ENCODE results near the gene SASH1. TPM values are rescaled to one million over a fixed set of nuclear protein-coding genes. Genes with fewer than 3 reads are reported as not detected.

SASH1 gene
- total RNA-seq, 1 experiment from 2014 or later, result 42.0 TPM

DNA sequence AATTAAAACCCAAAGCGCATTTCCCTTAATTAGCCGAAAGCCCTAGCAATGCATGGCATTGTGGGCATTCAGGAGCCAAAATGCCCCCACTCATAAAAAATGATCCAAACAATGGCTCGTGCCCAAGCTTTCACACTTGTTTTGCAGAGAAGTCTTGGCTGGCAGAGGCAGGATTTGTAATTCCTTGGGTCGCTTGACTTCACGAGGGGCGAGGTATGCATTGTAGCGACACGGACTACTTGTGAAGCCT is 613 bp upstream of the SASH1 start:
- no peaks in the 10 kb centered on the region for H3K9me3 Mint-ChIP-seq (ENCODE audit: unreplicated experiment)
- H3K27me3 Mint-ChIP-seq (ENCODE audit: insufficient read depth, unreplicated experiment), result no peaks in the 10 kb centered on the region
- H3K36me3 Mint-ChIP-seq (ENCODE audit: insufficient read depth, unreplicated experiment), result peaks cover 14% of the 10 kb centered on the region
- ChIA-PET CTCF (interaction anchor here (0.7 kb wide), 1 partner anchor 162 kb away, joined by 4 read pairs; no protein-coding TSS in a partner anchor), POLR2A (interaction anchor here (0.7 kb wide), 1 partner anchor 89 kb away, joined by 17 read pairs; no protein-coding TSS in a partner anchor)
- intact Hi-C loops (cut with micrococcal nuclease; ENCODE audit: unreplicated experiment), result loop anchor here (1.0 to 5.0 kb wide), 4 partner anchors 35 to 160 kb away; no protein-coding TSS in a partner anchor
- H3K4me3 Mint-ChIP-seq (ENCODE audit: unreplicated experiment), result peak overlapping the region; percentile 84
- H3K9me3 ChIP-seq, result no peaks in the 10 kb centered on the region
- H3K36me3 ChIP-seq (ENCODE audit: control insufficient read depth, insufficient read depth, low read length), result no peaks in the 10 kb centered on the region
- peak overlapping the region; percentile 98 for H3K27ac Mint-ChIP-seq (ENCODE audit: unreplicated experiment)
- TF ChIP-seq, protein P1, sequence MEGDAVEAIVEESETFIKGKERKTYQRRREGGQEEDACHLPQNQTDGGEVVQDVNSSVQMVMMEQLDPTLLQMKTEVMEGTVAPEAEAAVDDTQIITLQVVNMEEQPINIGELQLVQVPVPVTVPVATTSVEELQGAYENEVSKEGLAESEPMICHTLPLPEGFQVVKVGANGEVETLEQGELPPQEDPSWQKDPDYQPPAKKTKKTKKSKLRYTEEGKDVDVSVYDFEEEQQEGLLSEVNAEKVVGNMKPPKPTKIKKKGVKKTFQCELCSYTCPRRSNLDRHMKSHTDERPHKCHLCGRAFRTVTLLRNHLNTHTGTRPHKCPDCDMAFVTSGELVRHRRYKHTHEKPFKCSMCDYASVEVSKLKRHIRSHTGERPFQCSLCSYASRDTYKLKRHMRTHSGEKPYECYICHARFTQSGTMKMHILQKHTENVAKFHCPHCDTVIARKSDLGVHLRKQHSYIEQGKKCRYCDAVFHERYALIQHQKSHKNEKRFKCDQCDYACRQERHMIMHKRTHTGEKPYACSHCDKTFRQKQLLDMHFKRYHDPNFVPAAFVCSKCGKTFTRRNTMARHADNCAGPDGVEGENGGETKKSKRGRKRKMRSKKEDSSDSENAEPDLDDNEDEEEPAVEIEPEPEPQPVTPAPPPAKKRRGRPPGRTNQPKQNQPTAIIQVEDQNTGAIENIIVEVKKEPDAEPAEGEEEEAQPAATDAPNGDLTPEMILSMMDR (IDR thresholded peaks at IDR 0.05; ENCODE audit: insufficient read depth in 1 of 2, low read depth in 1 of 2, low read length in 1 of 2, severe bottlenecking in 1 of 2, unreplicated experiment in 1 of 2), result no peak
- H3K4me1 Mint-ChIP-seq (ENCODE audit: low read depth, unreplicated experiment), result peaks cover 18% of the 10 kb centered on the region
- BruUV-seq (replicated peaks), result no TSS peak
- peak overlapping the region; percentile 84 for H3K4me3 ChIP-seq (ENCODE audit: low read depth, low read length)
- peaks cover 20% of the 10 kb centered on the region for H3K4me1 ChIP-seq
- H3K27me3 ChIP-seq (replicated peaks; ENCODE audit: control insufficient read depth, insufficient read depth, low read length), result no peaks in the 10 kb centered on the region
- no peak for DNase-seq

DNA sequence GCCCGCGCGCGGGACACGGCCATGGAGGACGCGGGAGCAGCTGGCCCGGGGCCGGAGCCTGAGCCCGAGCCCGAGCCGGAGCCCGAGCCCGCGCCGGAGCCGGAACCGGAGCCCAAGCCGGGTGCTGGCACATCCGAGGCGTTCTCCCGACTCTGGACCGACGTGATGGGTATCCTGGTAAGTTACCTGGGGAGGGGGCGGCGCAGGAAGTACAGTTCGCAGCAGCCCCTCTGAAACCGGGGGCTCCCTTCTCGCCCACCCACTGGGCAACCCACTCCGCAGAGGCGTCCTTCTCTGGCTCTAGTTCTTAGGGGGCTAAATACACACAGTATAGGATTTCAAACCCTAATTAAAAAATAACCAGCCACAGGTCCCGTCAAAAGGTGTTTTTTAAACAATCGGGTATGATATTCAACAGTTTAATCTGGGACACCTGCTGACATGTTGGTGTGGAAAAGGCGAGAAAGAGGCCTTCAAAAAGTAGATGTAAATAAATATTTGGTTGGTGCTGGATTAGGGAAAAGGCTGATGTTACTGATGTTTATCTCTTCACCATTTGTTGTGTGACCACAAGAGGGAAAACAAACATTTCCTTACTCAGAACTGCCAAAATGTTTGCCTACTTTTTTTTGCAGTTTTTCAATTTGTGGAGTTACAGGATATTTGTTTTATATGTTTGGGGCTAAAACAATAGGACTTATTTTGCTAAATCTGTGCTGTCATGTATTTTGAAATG is 577 bp downstream of the SASH1 start:
- DNase-seq, result no peak
- Histone ChIP-seq H3K36me3 (ENCODE audit: control insufficient read depth, insufficient read depth, low read length) (no peaks in the 10 kb centered on the region), H3K4me3 (ENCODE audit: low read depth, low read length) (peak overlapping the region; percentile 84), H3K9me3 (no peaks in the 10 kb centered on the region), H3K4me1 (peaks cover 20% of the 10 kb centered on the region), H3K27me3 (replicated peaks; ENCODE audit: control insufficient read depth, insufficient read depth, low read length) (no peaks in the 10 kb centered on the region)
- intact Hi-C loops (cut with micrococcal nuclease; ENCODE audit: unreplicated experiment), result loop anchor here (2.0 to 5.0 kb wide), 3 partner anchors 74 to 161 kb away; no protein-coding TSS in a partner anchor
- Mint-ChIP-seq H3K4me1 (ENCODE audit: low read depth, unreplicated experiment) (peaks cover 21% of the 10 kb centered on the region), H3K27ac (ENCODE audit: unreplicated experiment) (peak overlapping the region; percentile 98), H3K4me3 (ENCODE audit: unreplicated experiment) (peak overlapping the region; percentile 84), H3K36me3 (ENCODE audit: insufficient read depth, unreplicated experiment) (peaks cover 14% of the 10 kb centered on the region), H3K9me3 (ENCODE audit: unreplicated experiment) (no peaks in the 10 kb centered on the region), H3K27me3 (ENCODE audit: insufficient read depth, unreplicated experiment) (no peaks in the 10 kb centered on the region)
- TF ChIP-seq, protein P1 (IDR thresholded peaks at IDR 0.05; ENCODE audit: insufficient read depth in 1 of 2, low read depth in 1 of 2, low read length in 1 of 2, severe bottlenecking in 1 of 2, unreplicated experiment in 1 of 2), result no peak
- POLR2A ChIA-PET, result no interaction called here
- BruUV-seq (replicated peaks), result no TSS peak
- CTCF ChIA-PET, result interaction anchor here (0.7 kb wide), 1 partner anchor 163 kb away, joined by 4 read pairs; no protein-coding TSS in a partner anchor

DNA sequence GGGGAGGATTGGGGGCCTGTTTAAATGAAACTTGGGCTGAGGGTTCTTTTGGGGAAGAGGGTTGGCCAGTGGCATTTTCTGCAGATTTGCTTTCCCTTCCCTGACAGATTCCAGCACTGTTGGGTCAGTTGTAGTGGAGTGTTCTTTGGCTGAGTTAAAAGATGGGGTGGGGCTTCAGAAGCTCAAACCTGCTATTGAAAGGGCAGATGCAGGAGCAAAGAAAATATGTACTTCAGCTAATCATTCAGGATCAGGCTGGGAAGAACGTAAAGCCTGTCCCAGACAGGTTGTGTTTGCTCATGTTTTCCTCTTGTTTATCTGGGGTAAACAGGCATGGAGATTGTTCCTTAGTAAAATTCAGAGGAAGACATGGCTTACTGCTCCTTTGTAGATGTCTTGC is 2.5 kb downstream of the SASH1 start:
- no TSS peak for BruUV-seq (replicated peaks)
- no peaks in the 10 kb centered on the region for H3K9me3 Mint-ChIP-seq (ENCODE audit: unreplicated experiment)
- H3K4me1 Mint-ChIP-seq (ENCODE audit: low read depth, unreplicated experiment), result peaks cover 32% of the 10 kb centered on the region
- DNase-seq, result peak; percentile 51 to 52
- POLR2A ChIA-PET, result no interaction called here
- no peak overlapping the region for H3K4me3 ChIP-seq (ENCODE audit: low read depth, low read length)
- peak overlapping the region; percentile 80 for H3K27ac Mint-ChIP-seq (ENCODE audit: unreplicated experiment)
- no peaks in the 10 kb centered on the region for H3K9me3 ChIP-seq
- H3K36me3 Mint-ChIP-seq (ENCODE audit: insufficient read depth, unreplicated experiment), result peaks cover 26% of the 10 kb centered on the region
- TF ChIP-seq, protein P1 (IDR thresholded peaks at IDR 0.05; ENCODE audit: insufficient read depth in 1 of 2, low read depth in 1 of 2, low read length in 1 of 2, severe bottlenecking in 1 of 2, unreplicated experiment in 1 of 2), result no peak
- no peaks in the 10 kb centered on the region for H3K27me3 Mint-ChIP-seq (ENCODE audit: insufficient read depth, unreplicated experiment)
- peak overlapping the region; percentile 84 for H3K4me3 Mint-ChIP-seq (ENCODE audit: unreplicated experiment)
- no peaks in the 10 kb centered on the region for H3K36me3 ChIP-seq (ENCODE audit: control insufficient read depth, insufficient read depth, low read length)
- intact Hi-C loops (cut with micrococcal nuclease; ENCODE audit: unreplicated experiment), result loop anchor here (1.0 kb wide), 1 partner anchor 81 kb away; no protein-coding TSS in a partner anchor
- peaks cover 25% of the 10 kb centered on the region for H3K4me1 ChIP-seq
- CTCF ChIA-PET, result interaction anchor here (1.0 kb wide), 1 partner anchor 118 kb away, joined by 6 read pairs; no protein-coding TSS in a partner anchor
- no peaks in the 10 kb centered on the region for H3K27me3 ChIP-seq (replicated peaks; ENCODE audit: control insufficient read depth, insufficient read depth, low read length)
